GM21723 (cell line): ENCODE measurements around the gene SEL1L.
A peak's percentile ranks its signal among the peaks of the same experiment; 100 is the strongest.
"Not testable (repeated sequence)": the region's sequence is repeated elsewhere in the genome, so short reads cannot be mapped to it uniquely, and the experiment has no call there.

ENCODE experiments used
- ATAC-seq: cut with Tn5 transposase; IDR thresholded peaks from one replicate; pipeline ENCODE4 v1.9.1; 2021; ENCODE audit warnings: mild to moderate bottlenecking, moderate library complexity; ENCODE audit not compliant: unreplicated experiment

SEL1L gene

DNA sequence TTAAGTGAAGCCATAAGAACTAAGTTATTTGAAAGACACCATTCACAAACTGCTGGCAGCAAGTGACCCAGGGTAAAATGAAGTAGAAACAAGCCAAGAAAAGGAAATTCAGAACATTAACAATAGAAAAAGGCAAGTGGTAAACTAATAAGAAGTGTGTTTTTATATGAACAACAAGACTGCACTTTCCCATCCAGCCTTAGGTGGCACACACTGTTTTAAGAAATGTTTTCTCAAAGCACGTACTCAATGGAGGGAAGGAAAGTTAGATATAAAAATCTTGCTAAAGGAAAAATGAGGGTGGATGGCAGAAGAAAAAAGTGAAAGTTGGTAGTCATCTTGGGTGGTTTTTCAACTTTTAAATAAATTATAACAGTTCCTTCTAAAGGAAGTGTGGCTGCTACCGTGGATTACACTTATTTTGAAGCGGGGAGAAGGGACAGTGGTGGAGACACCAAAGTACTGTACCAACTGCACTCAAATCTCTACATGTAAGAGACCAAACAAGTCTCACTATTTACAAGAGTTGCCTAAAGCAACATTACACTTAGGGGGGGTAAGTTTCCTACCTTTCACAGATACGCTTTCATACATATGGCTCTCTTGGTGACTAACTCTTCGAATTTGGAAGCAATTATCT lies 58.8 kb downstream of the SEL1L start:
- no peak for ATAC-seq

DNA sequence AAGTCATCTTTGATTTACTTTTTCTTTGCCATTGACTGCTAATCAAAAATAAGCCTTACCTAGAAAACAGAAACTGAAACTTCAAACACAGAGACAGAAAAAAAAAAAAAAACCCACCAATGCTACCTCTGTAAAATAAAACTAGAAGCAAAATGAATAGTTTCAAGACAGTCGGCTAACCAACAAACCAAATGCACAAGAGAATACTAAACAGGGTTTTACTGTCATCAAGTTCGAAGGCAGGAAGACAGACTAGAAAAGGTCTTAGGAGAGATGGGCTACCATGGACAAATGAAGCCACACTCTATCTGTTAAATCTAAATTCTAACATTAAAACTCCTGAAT lies 59.5 kb downstream of the SEL1L start:
- ATAC-seq: peak; percentile 62

DNA sequence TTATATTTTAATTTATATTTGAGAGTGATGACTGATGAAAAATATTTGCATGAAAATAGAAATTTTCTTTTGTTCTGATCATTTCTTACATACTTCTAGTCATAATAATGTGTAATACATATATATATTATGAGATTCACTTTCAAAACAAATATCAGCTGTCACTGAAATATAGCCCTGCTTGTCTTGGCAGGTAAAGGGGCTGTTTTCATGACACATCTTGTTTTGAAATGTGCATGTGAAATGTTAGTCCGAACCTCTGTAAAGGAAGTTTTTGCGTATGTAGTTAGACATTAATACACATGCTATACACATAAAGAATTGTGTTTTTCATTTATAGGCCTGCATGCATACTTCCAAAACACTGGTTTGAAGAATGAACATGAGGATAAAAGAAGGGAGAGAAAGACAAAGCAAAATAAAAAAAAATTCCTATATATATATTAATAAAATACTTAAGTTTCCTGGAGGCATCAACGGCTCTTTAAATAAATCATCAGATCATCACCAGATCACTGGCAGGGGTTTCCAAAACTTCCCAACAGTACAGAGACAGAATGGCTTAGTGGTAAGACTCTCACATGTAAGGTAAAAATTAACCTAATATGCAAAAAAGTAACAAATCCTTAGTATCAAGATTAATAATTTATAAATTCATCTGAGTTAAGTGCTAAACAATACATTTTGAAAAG lies 60.1 kb downstream of the SEL1L start:
- ATAC-seq: peak; percentile 21

DNA sequence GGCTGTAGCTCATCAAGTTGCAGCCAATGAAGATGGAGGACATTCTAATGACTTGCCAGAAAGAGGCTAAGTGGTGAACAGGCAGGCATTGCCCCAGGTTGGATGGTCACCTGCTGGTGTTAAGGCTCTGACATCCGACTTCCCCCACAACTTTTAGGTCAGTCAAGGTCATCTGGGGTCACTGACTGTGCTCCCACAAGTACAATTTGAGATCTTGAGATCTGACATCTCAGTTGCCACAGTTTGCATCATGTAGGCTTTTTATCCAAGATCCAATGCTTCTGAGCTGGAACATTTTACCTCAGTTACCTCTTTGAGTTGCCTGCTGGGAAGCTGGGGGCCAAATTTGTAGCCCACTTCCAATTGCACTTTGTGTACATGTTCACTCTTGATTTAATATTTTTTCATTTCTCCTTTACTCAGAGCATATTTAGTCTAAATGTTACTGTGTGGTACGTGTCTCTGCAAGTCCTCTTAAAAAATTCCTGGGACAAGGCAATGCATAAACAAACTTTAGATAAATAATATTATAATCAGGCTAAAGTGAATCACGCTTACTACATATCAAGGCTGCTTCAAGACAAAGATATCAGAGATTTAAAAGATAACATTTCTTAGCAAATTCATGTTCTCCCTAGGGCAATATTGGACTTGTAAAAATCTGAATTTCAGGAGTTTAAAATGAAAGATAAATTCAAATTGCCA lies 61.4 kb downstream of the SEL1L start:
- no peak for ATAC-seq

DNA sequence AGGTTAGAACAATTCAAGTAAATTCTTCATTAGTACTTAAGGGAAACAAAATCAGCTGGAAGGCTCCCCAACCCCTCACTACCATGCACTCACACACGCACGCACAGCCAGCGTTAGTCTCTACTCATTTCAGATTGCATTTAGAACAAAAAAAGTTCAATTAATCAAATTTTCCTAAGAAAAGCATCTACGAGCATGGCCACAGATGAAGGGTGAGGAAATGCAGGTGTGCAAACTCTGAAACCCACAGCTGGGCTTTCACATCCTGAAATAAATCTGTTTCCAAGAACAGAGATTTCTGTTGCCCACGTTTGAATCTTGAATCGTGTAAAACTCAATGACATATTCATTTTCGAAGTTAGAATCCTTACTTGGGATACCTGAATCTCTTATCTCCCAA lies 62.6 kb downstream of the SEL1L start:
- ATAC-seq: peak; percentile 33

DNA sequence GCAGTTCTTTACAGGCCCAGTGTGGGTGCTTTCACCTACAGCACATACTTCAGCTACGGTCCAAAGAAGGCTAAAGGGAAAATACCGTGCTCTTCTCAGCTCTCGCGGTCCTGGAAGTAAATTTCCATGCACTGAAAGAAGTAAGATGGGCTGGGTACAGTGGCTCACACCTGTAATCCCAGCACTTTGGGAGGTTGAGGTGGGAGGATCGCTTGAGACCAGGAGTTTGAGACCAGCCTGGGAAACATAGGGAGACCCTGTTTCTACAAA lies 63.2 kb downstream of the SEL1L start:
- peak; percentile 45 for ATAC-seq

DNA sequence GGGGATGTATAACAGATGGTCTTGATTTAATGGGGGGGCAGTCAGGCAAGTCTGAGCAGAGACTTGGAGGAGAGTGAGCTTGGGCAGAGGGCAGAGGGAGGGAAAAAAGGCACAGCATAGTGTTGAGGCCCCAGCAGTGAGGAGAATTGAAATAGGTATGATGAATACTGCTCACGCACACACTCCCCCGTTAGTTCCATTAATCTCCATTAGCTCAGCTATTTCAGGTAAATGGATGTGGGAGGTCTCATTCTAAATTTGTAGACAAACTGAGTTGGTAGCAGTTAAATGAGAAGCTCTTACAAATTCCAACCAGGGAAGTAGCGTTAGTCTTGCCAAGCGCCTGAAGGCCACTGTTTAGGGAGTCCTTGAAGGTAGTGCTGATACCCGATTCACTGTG lies 66.8 kb downstream of the SEL1L start:
- no peak for ATAC-seq

DNA sequence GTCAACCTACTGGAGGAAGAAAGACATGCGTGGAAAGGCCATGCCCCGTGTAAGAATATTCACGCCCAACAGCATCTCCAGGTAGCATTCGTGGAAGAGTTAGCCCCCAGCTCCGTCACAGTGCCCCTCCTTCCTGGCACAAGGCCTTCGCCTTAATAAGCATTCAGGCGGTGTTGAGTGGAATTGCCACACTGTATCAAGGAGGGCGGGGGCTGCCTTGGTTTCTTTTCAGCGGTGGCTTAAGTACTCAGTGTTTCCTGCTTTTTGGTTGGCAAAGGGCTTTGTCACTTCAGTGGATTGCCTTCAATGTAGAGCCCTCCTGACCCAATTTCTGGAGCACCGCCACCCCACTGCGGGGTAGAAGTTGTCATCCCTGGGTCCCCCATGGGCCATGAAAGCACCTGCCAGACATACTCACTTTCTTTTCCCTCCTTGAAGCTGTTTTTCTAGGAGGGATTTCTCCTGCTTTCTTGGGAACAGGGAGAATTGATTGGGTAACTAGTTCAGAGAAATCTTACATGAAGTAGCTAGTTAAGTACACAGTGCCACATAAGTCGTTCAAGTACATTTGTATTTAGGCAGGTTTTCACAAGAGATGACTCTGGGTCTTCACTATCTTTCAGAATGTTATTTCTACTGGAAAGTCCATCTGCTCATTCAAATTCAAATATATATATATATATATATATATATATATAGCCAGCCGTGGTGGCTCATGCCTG lies 68.0 kb downstream of the SEL1L start:
- ATAC-seq: no peak

DNA sequence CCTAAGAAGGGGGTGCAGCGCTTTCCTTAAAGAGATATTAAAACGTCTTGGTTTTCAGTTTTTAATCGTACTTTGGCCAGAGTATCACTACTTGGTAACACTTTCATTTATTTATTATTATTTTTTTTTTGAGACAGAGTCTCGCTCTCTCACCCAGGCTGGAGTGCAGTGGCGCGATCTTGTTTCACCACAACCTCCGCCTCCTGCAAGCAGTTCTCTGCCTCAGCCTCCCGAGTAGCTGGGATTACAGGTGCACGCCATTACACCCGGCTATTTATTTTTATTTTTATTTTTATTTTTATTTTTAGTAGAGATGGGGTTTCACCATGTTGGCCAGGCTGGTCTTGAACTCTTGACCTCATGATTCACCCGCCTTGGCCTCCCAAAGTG lies 68.7 kb downstream of the SEL1L start:
- ATAC-seq: peak; percentile 27

DNA sequence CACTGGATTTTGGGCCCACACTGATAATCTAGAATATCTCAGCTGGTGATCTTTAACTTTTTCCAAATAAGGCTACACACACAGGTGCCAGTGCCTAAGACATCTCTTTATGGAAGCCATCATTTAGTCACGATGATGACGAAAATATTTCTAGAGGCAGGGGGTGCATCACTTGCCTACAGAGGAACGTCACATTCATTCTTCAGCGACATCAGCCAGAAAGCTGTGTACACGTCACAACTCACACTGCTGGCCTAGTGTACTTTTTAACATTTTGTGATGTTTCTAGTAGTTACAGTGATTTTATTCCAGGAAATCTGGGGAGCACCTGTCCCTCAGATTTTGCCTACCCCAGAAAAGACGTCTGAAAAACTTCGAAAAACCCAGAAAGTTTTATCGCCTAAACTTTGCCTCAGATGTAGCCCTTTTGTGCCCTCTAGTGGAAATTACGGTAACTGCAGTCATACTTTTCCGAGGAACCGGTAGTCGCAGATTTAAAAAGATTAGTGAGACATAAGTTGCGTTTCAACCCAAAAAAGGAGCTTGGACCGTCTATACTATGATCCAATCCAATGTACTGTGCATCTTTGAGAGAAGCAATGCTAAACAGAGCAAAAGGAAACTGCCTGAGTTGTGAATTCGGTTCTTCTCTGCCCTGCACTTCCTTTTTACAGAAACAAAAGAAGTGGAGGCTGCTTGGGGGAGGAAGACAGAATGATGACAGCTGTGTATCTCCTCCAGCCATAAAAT lies 69.2 kb downstream of the SEL1L start:
- peak; percentile 78 for ATAC-seq

DNA sequence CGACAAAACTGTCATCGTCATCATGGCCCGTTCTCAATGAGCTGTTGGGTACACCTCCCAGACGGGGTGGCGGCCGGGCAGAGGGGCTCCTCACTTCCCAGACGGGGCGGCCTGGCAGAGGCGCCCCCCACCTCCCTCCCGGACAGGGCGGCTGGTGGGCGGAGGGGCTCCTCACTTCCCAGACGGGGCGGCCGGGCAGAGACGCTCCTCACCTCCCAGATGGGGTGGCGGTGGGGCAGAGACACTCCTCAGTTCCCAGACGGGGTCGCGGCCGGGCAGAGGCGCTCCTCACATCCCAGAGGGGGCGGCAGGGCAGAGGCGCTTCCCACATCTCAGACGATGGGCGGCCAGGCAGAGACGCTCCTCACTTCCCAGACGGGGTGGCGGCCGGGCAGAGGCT lies 71.3 kb downstream of the SEL1L start:
- ATAC-seq: not testable (repeated sequence)

DNA sequence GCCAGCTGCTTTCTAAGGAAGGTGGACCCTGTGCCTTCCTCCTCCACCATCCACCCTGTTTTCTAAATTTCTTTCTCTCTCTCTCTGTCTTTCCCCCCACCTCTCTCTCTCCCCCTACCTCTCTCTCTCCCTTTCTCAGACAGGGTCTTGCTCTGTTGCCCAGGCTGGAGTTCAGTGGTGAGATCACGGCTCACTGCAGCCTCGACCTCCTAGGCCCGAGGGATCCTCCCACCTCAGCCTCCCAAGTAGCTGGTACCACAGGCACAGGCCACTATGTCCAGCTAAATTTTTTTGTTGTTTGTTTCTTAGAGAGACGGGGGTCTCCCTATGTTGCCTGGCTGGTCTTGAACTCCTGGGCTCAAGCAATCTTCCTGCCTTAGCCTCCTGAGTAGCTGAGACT lies 73.7 kb downstream of the SEL1L start:
- no peak for ATAC-seq

DNA sequence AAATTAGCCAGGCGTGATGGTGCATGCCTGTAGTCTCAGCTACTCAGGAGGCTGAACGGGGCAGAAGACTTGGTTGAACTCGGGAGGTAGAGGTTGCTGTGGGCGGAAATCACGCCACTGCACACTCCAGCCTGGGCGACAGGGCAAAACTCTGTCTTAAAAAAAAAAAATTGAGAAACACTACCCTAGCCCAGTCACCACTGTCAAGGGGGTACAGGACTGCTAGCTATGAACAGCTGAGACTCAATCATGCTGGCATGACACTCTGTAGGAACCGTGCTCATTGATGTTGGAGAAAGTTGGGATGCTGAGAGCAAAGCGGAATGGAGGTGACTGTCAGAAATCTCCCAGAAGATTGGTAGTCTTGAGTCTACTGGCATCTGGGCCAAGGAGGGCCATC lies 75.3 kb downstream of the SEL1L start:
- no peak for ATAC-seq

DNA sequence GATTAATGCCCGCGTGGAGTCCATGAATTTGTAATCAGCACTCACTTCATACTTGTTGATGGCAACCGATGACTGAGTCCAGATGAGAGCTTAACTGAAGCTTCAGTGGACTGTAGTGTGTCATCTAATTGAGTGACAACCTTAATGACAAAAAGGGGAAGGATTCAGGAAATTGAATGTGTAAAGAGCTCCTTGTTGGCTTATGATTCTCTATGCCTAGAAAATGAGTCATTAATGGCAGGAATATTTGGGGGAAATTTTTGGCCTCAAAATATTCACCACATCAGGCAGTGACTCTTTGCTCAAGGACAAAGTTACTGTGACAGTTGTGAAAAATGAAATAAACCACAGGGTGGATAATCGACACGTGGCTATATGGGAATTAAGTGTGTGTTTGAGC lies 78.3 kb downstream of the SEL1L start:
- ATAC-seq: peak; percentile 49

DNA sequence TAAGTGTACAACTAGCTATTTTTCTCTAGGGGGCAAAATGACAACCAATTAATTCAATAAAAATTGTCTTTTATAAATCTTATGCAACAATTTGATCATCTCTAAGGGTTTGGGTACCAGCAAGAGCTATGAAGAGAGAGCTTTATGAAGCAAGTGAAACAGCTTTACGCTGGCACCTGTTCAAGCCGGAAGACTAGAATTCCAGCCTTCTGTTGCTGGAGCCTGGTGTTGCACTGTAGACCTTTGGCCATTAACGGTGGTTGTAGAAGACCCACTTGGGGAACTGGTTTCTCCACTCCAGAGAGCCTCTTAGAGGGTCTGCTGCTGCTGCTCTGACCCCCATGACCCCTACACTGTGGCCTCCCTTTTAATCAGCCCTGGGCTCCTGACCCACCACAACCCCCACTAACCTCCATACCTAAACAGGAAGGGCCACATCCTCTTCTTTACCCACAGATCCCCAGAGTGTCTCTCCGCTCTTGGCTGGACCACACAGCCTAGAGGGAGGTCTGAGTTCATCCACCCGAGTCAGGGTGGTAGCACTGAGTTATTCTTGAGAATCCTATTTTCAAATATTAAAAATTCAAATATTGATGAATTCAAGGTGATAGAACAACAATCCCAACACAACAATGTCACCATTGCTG lies 79.0 kb downstream of the SEL1L start:
- ATAC-seq: peak; percentile 60

DNA sequence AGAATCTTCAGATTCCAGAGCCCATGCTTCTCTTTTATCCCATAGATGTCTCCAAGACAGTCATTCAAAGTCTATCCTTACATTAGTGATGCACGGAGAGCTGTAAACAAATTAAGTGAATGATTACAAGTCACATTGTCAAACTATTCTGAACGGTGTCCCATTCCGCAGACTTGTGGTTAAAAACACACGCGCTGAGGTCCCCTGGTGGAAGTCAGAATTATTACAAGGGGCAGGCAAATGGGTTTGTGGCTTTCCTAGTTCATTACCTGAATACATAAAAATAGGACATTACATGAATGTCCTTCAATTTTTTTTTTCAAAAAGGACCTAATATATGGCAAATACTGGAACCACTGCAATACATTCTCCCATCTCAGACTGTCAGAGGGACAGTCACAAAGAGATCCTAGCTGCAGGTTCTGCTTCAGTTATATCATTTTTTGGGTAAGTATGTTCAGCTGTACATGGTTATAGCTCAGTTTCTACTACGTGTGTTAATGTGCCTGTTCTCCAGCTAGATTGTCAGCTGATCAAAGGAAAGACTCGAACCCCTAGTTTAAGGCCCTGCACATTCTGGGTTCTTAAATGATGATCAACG lies 80.4 kb downstream of the SEL1L start:
- peak; percentile 65 for ATAC-seq

DNA sequence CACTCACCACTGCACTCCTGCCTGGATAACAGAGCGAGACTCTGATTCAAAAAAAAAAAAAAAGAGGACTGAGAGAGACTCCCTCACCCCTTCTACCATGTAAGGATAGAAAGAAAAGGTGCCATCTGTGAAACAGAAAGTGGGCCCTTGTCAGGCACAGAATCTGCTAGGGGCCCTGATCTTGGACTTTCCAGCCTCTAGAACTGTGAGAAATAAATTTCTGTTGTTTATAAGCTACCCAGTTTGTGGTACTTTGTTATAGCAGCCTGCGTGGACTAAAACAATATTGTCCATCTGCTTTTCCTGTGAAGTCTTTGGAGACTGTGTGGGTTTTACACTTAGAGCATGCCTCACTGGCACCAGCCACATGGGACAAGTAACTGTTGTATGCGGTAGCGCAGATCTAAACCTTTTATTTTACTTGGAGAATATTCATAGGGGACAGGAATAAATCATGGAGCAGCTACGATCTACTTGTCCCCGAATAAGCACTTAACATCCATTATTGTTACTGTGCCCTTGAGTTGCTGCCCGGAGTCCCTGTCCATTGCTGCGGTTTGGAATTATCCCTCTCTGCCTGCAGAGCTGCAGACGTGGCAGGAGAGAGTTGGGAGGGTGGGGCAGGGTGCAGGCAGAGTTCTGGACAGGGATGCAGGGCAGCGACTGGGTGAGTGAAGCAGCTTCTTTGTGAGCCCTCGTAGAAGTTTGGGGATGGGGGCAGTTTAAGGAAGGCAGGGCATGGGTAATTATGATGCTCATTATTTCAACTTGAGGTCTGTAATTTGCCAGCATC lies 81.1 kb downstream of the SEL1L start:
- ATAC-seq: peak; percentile 6

DNA sequence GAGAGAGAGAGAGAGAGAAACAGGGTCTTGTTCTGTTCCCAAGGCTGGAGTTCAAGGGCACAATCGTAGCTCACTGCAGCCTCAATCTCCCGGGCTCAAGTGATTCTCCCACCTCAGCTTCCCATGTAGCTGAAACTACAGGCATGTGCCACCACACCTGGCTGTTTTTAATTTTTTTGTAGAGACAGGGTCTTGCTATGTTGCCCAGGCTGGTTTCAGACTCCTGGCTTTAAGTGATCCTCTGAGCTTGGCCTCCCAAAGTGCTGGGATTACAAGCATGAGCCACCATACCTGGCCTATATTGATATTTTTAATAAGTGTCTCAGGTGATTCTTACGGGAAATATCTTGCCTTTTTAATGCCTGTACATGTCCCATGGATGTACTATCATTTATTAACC lies 82.7 kb downstream of the SEL1L start:
- no peak for ATAC-seq

DNA sequence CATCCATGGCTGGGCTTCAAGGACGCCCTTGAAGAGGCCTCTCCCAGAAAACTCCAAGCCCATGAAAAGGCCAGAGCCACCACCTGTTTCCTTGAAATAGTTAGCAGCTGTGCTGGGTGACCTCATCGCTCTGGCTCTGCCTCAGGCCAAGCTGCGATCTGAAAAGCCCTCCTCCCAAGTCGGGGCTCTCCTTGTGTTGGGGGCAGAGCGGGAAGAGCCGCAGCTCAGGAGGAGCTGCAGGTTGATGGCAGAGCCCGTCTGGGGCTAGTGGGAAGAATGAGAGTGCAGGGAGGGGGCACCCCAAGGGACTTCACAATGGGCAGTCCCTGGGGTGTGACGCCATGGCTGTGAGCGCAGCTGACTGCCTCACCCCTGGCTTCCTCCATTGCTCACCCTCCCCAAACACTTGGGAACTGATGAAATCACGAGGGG lies 83.5 kb downstream of the SEL1L start:
- no peak for ATAC-seq

DNA sequence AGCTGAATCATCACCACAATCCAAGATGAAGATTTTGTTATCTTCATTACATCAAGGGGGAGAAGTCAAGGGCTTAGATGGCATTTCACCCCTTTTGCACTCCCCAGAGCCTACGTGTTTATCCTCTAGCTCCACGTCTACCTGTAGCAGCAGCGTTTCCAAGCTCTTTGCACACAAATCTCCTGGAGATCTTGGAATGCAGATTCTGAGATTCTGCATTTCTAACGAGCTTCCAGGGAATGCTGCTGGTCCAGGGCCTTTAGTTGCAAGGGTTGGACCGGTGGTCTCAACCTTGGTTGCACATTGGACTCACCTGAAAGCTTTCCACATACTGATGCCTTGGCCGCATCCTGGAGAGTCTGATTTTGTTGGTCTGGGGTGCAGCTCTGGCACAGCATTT lies 84.1 kb downstream of the SEL1L start:
- no peak for ATAC-seq
